HepG2 (cell line): ENCODE results near the gene WDR81. TPM values are rescaled to one million over a fixed set of nuclear protein-coding genes. Genes with fewer than 3 reads are reported as not detected.

ENCODE experiments used
- KAT8 ChIP-seq: IDR thresholded peaks from 2 replicates; pipeline ENCODE4 v1.6.1; 2016; ENCODE audit warnings: missing genetic modification reagents, missing compliant biosample characterization
- TCF7 ChIP-seq: sonication (generic); IDR thresholded peaks from 2 replicates; pipeline ENCODE4 v1.6.1; 2016; ENCODE audit warnings: antibody characterized with exemption, low read depth
- polyA plus RNA-seq, 8 experiments: library from polyadenylated mRNA; depleted of rRNA in 3 of 8; stranded (reverse) in 7 of 8; unstranded in 1 of 8; fragments of >200 nt; fragmentation: Illumina TruSeq in 4 of 8; extraction: Trizol in 4 of 8; gene quantifications; 2 replicates each; pipeline versions ENCODE4 v1.2.1 to v1.2.3, GENCODE V29; 2011 to 2016; ENCODE audit warnings: low read depth in 4 of 8, missing spikeins in 1 of 8, mixed read lengths in 1 of 8; ENCODE audit not compliant: insufficient read depth in 1 of 8
- total RNA-seq, 5 experiments: library from RNA; depleted of rRNA; stranded (reverse); fragments of >200 nt; fragmentation: Illumina TruSeq; extraction: Trizol; gene quantifications; 2 replicates each; pipeline ENCODE4 v1.2.3, GENCODE V29; 2016; ENCODE audit warnings: low read depth in 1 of 5
- TF ChIP-seq, protein P1 (sequence below), 2 experiments: fragments of 450-650 bp in 1 of 2; sonication (generic) in 1 of 2; formaldehyde crosslinking in 1 of 2; IDR thresholded peaks; 2 replicates each; pipeline versions ENCODE4 v1.6.1 to v1.8.0; 2016 to 2022; ENCODE audit warnings: antibody characterized with exemption in 1 of 2, mild to moderate bottlenecking in 1 of 2, missing genetic modification reagents in 1 of 2
- TF ChIP-seq, protein P2 (sequence below): sonication (generic); formaldehyde crosslinking; IDR thresholded peaks from 2 replicates; pipeline ENCODE4 v1.4.0; 2020; ENCODE audit warnings: missing genetic modification reagents, low read depth, mild to moderate bottlenecking, borderline replicate concordance
- TF ChIP-seq, protein P3 (sequence below): sonication (generic); formaldehyde crosslinking; IDR thresholded peaks from 2 replicates; pipeline ENCODE4 v1.4.0; 2020; ENCODE audit warnings: missing genetic modification reagents

WDR81 gene
- total and polyA plus RNA-seq, 2 of the 13 experiments (the other 11 are each of a cell fraction or from before 2014, with no cell fraction given) = 9.1 to 16.7 TPM

DNA sequence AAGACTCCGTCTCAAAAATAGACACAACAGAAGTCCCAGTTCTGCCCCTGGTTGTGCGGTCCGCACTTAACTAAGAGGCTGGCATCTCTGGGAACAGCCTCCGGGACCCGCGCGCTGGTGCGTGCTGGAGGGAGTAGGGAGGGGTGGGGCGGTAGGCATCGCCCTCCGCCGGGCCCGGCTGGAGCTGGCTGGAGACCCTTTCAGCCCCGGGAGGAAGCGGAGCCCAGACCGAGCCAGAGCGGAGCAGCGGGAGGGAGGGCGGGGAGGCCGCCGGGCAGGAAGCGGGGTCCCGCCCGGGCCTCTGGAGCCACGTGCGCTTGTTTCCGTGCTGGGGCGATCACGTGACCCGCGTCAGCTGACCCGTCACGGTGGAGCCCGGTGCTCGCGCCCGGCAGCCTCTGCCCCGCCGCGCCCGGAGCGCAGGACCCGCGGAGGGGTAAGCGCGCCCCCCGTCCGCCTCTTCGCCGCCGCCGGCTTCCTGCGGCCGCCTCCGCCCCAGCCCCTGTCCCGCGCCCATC lies at the start of gene WDR81 (continued):
- TF ChIP-seq, protein P1, sequence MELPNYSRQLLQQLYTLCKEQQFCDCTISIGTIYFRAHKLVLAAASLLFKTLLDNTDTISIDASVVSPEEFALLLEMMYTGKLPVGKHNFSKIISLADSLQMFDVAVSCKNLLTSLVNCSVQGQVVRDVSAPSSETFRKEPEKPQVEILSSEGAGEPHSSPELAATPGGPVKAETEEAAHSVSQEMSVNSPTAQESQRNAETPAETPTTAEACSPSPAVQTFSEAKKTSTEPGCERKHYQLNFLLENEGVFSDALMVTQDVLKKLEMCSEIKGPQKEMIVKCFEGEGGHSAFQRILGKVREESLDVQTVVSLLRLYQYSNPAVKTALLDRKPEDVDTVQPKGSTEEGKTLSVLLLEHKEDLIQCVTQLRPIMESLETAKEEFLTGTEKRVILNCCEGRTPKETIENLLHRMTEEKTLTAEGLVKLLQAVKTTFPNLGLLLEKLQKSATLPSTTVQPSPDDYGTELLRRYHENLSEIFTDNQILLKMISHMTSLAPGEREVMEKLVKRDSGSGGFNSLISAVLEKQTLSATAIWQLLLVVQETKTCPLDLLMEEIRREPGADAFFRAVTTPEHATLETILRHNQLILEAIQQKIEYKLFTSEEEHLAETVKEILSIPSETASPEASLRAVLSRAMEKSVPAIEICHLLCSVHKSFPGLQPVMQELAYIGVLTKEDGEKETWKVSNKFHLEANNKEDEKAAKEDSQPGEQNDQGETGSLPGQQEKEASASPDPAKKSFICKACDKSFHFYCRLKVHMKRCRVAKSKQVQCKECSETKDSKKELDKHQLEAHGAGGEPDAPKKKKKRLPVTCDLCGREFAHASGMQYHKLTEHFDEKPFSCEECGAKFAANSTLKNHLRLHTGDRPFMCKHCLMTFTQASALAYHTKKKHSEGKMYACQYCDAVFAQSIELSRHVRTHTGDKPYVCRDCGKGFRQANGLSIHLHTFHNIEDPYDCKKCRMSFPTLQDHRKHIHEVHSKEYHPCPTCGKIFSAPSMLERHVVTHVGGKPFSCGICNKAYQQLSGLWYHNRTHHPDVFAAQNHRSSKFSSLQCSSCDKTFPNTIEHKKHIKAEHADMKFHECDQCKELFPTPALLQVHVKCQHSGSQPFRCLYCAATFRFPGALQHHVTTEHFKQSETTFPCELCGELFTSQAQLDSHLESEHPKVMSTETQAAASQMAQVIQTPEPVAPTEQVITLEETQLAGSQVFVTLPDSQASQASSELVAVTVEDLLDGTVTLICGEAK (IDR thresholded peaks at IDR 0.05) = no peak
- TF ChIP-seq, protein P1 (CRISPR knock-in tag; IDR thresholded peaks at IDR 0.05) = no peak
- no peak for TF ChIP-seq TCF7
- TF ChIP-seq, protein P2, sequence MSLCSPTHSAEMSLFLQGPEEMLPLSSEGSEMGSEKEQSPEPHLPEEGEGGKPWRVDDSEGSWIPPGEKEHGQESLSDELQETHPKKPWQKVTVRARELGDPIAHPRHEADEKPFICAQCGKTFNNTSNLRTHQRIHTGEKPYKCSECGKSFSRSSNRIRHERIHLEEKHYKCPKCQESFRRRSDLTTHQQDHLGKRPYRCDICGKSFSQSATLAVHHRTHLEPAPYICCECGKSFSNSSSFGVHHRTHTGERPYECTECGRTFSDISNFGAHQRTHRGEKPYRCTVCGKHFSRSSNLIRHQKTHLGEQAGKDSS (CRISPR knock-in tag) = no peak
- peak; percentile 90 for TF ChIP-seq KAT8 (CRISPR knock-in tag)
- TF ChIP-seq, protein P3, sequence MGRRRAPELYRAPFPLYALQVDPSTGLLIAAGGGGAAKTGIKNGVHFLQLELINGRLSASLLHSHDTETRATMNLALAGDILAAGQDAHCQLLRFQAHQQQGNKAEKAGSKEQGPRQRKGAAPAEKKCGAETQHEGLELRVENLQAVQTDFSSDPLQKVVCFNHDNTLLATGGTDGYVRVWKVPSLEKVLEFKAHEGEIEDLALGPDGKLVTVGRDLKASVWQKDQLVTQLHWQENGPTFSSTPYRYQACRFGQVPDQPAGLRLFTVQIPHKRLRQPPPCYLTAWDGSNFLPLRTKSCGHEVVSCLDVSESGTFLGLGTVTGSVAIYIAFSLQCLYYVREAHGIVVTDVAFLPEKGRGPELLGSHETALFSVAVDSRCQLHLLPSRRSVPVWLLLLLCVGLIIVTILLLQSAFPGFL (CRISPR knock-in tag) = no peak
